CD4-positive, alpha-beta memory T cell (primary cell): ENCODE results near the gene SSBP2. TPM values are rescaled to one million over a fixed set of nuclear protein-coding genes. Genes with fewer than 3 reads are reported as not detected.

ENCODE experiments used
- CTCF ChIA-PET: fragments of 350-600 bp; sonication (Branson Sonifier 250); formaldehyde crosslinking; loops from one replicate; lab custom pipeline; 2021; ENCODE audit warnings: inconsistent platforms; ENCODE audit not compliant: partially characterized antibody; lab: Charles Lee
- POLR2A ChIA-PET: fragments of 350-600 bp; sonication (Branson Sonifier 250); formaldehyde crosslinking; loops from one replicate; lab custom pipeline; 2021; ENCODE audit not compliant: partially characterized antibody; lab: Charles Lee
- DNase-seq, 5 donors: peaks; one replicate each; pipeline versions ENCODE4 v3.0.0 to v3.0.0-alpha.2; 2020 to 2022; ENCODE audit warnings: mixed read lengths in 1 of 5
- H3K27ac ChIP-seq: one replicate; pipeline ENCODE4 v1.7.0; 2013; ENCODE audit warnings: low read depth, low read length
- H3K27me3 ChIP-seq: 2 replicates; pipeline ENCODE4 v1.7.0; 2013; ENCODE audit warnings: mild to moderate bottlenecking, low read length, moderate library complexity; ENCODE audit not compliant: insufficient read depth
- H3K36me3 ChIP-seq: 2 replicates; pipeline ENCODE4 v1.7.0; 2013; ENCODE audit warnings: mild to moderate bottlenecking, low read length, moderate library complexity; ENCODE audit not compliant: insufficient read depth
- H3K4me1 ChIP-seq: 2 replicates; pipeline ENCODE4 v1.7.0; 2013; ENCODE audit warnings: mild to moderate bottlenecking, low read length, moderate library complexity; ENCODE audit not compliant: insufficient read depth
- H3K4me3 ChIP-seq, 2 donors: one replicate each; pipeline ENCODE4 v1.7.0; 2013; ENCODE audit warnings: low read length in 2 of 2, mild to moderate bottlenecking in 1 of 2
- H3K9me3 ChIP-seq, 2 donors: one replicate each; pipeline ENCODE4 v1.7.0; 2013; ENCODE audit warnings: low read length in 2 of 2, control low read depth in 1 of 2; ENCODE audit not compliant: control insufficient read depth in 1 of 2
- H3K27ac Mint-ChIP-seq, 7 donors: one replicate each; pipeline ENCODE4 v1.8.0; 2020 to 2021; ENCODE audit warnings: mixed read lengths in 7 of 7, mild to moderate bottlenecking in 6 of 7, inconsistent platforms in 3 of 7, moderate library complexity in 3 of 7
- H3K27me3 Mint-ChIP-seq, 2 donors: one replicate each; pipeline ENCODE4 v1.8.0; 2020 to 2021; ENCODE audit warnings: mixed read lengths in 2 of 2
- H3K36me3 Mint-ChIP-seq, 2 donors: one replicate each; pipeline ENCODE4 v1.8.0; 2020 to 2021; ENCODE audit warnings: mixed read lengths in 2 of 2, inconsistent platforms in 1 of 2, mild to moderate bottlenecking in 1 of 2
- H3K4me1 Mint-ChIP-seq, 4 donors: one replicate each; pipeline ENCODE4 v1.8.0; 2020 to 2021; ENCODE audit warnings: mixed read lengths in 4 of 4, mild to moderate bottlenecking in 1 of 4
- H3K4me3 Mint-ChIP-seq, 8 donors: one replicate each; pipeline ENCODE4 v1.8.0; 2020 to 2021; ENCODE audit warnings: mixed read lengths in 8 of 8, mild to moderate bottlenecking in 7 of 8, moderate library complexity in 6 of 8, inconsistent platforms in 3 of 8
- H3K9me3 Mint-ChIP-seq, 8 donors: one replicate each; pipeline ENCODE4 v1.8.0; 2020 to 2021; ENCODE audit warnings: mixed read lengths in 8 of 8, mild to moderate bottlenecking in 5 of 8, inconsistent platforms in 3 of 8, moderate library complexity in 1 of 8
- intact Hi-C: fragments of 100-400 bp; cut with micrococcal nuclease; formaldehyde crosslinking; loops from one replicate; pipeline ENCODE4 v1.15.1; 2023
- polyA plus RNA-seq, 2 donors: library from polyadenylated mRNA; unstranded; fragments of 300-500 nt; fragmentation: Illumina TruSeq; gene quantifications; one replicate each; pipeline ENCODE4 v1.2.3, GENCODE V29; 2021
- total RNA-seq, 2 experiments: library from RNA; stranded (reverse); gene quantifications; one replicate each; pipeline ENCODE4 v1.2.3, GENCODE V29; 2021

The SSBP2 gene
- total and polyA plus RNA-seq, 4 experiments from 2014 or later, result 46.4 to 91.7 (median 58.9) TPM

DNA sequence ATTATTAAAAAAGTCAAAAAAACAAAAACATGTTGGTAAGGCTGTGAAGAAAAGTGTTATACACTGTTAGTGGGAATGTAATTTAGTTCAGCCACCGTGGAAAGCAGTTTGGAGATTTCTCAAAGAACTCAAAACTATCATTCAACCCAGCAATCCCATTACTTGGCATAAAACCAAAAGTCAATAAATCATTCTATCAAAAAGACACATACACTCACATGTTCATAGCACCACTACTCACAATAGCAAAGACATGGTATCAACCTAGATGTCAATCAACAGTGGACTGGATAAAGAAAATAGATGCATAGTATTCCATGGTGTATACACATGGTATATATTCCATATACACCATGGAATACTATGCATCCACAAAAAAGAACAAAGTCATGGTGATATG, 208.7 kb downstream of the SSBP2 start:
- Histone ChIP-seq H3K27me3 (no peaks in the 10 kb centered on the region), H3K4me1 (peaks cover 22% of the 10 kb centered on the region), H3K27ac (no peak overlapping the region), H3K9me3 (no peaks in the 10 kb centered on the region), H3K36me3 (no peaks in the 10 kb centered on the region), H3K4me3 (no peak overlapping the region)
- peaks cover 0 to 16% (median 0%) of the 10 kb centered on the region in 8 donors for H3K9me3 Mint-ChIP-seq
- ChIA-PET POLR2A (no interaction called here), CTCF (no interaction called here)
- intact Hi-C loops, result no loop called here
- H3K4me3 Mint-ChIP-seq, result no peak overlapping the region
- H3K36me3 Mint-ChIP-seq, result peaks cover 1 to 26% of the 10 kb centered on the region in 2 donors
- DNase-seq, result no peak
- H3K27ac Mint-ChIP-seq, result peak overlapping the region in 1 of 7 donors; percentile 48
- H3K27me3 Mint-ChIP-seq, result no peaks in the 10 kb centered on the region
- peaks cover 31 to 45% (median 37%) of the 10 kb centered on the region in 4 donors for H3K4me1 Mint-ChIP-seq

- H3K4me1 ChIP-seq, result peaks cover 37% of the 10 kb centered on the region
- CTCF ChIA-PET, result interaction anchor here (0.6 to 2.0 kb wide), 3 partner anchors 10 to 627 kb away, joined by 3 to 9 read pairs (median 4); no protein-coding TSS in a partner anchor
- Mint-ChIP-seq H3K9me3 (peaks cover 0 to 13% (median 0%) of the 10 kb centered on the region in 8 donors), H3K27me3 (no peaks in the 10 kb centered on the region), H3K4me1 (peaks cover 46 to 71% (median 57%) of the 10 kb centered on the region in 4 donors), H3K4me3 (peak overlapping the region; percentile 13 to 77 (median 42)), H3K27ac (peak overlapping the region; percentile 54 to 93 (median 84)), H3K36me3 (peaks cover 1 to 27% of the 10 kb centered on the region in 2 donors)
- no peak overlapping the region for H3K4me3 ChIP-seq
- intact Hi-C loops, result no loop called here
- DNase-seq, result peak in 4 of 5 donors; percentile 28 to 58 (median 46)
- POLR2A ChIA-PET, result interaction anchor here (0.6 to 2.0 kb wide), 3 partner anchors 21 to 236 kb away, joined by 3 to 9 read pairs (median 3); partner anchors contain the start of gene SSBP2
- peak overlapping the region; percentile 24 for H3K27ac ChIP-seq
- H3K36me3 ChIP-seq, result no peaks in the 10 kb centered on the region
- no peaks in the 10 kb centered on the region for H3K27me3 ChIP-seq
- H3K9me3 ChIP-seq, result no peaks in the 10 kb centered on the region
Measured at GRCh38 chr5:81537905-81538547, 212.9 kb downstream of the SSBP2 start.

DNA sequence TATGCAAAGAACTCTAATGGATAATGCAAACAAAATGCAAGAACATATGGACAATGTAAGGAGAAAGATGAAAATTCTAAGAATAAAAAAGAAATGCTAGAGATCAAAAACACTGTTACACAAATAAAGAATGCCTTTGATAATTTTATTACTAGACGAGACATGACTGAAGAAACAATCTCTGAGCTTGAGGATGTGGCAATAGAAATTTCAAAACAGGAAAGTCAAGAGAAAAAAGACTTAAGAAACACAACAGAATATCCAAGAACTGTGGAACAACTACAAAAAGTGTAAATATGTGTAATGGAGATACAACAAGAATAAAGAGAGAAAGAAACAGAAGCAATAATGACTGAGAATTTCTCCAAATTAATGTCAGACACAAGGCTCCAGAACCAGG, 216.5 kb downstream of the SSBP2 start:
- CTCF ChIA-PET, result no interaction called here
- Histone ChIP-seq H3K27ac (no peak overlapping the region), H3K4me3 (no peak overlapping the region), H3K9me3 (no peaks in the 10 kb centered on the region), H3K27me3 (no peaks in the 10 kb centered on the region), H3K36me3 (no peaks in the 10 kb centered on the region), H3K4me1 (peaks cover 33% of the 10 kb centered on the region)
- Mint-ChIP-seq H3K27me3 (no peaks in the 10 kb centered on the region), H3K9me3 (peaks cover 0 to 6% (median 0%) of the 10 kb centered on the region in 8 donors), H3K36me3 (peaks cover 0 to 21% of the 10 kb centered on the region in 2 donors), H3K4me1 (peaks cover 42 to 58% (median 49%) of the 10 kb centered on the region in 4 donors), H3K4me3 (peak overlapping the region in 3 of 8 donors; percentile 17 to 41 (median 40)), H3K27ac (peak overlapping the region in 6 of 7 donors; percentile 15 to 66 (median 57))
- POLR2A ChIA-PET, result no interaction called here
- intact Hi-C loops, result no loop called here
- no peak for DNase-seq

DNA sequence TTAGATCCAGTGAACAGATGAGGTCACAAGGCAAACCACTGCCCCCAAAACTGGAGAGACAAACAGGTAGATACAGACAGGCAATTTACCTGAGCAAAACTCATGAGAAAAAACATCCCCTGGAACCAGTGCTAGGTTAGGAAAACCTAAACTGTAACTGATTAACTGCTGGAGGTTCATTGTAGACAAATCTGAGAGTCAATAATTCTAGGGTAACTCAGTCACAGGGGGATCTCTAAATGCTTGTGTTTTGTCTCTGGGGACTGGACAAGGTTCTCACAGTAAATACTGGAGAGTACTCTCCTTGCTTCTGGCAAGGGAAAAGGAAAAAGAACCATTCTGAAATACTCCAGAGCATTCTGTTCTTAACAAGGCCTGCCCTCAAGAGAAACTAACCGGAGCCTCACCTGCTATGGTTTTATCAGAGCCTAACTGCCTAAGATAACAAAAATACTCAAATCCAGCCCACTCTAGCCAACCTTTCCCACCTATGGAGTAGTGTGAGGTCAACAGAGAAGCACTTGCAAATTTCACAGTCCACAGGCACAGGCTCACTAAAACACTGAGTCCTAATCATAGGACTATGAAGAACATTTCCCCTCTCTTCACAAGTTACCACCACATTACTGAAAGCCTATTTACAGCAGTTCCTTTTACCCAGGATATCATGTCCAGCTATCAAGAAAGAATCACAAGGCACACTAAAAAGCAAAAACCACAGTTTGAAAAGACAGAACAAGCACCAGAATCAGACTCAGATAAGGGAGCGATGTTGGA, 217.1 kb downstream of the SSBP2 start:
- CTCF ChIA-PET, result no interaction called here
- POLR2A ChIA-PET, result no interaction called here
- DNase-seq, result no peak
- Histone ChIP-seq H3K27me3 (no peaks in the 10 kb centered on the region), H3K4me3 (no peak overlapping the region), H3K9me3 (no peaks in the 10 kb centered on the region), H3K4me1 (peaks cover 30% of the 10 kb centered on the region), H3K36me3 (no peaks in the 10 kb centered on the region), H3K27ac (no peak overlapping the region)
- H3K27me3 Mint-ChIP-seq, result no peaks in the 10 kb centered on the region
- H3K4me3 Mint-ChIP-seq, result peak overlapping the region in 3 of 8 donors; percentile 17 to 41 (median 40)
- peaks cover 0 to 2% (median 0%) of the 10 kb centered on the region in 8 donors for H3K9me3 Mint-ChIP-seq
- peak overlapping the region in 5 of 7 donors; percentile 13 to 66 (median 49) for H3K27ac Mint-ChIP-seq
- intact Hi-C loops, result no loop called here
- peaks cover 0 to 23% of the 10 kb centered on the region in 2 donors for H3K36me3 Mint-ChIP-seq
- H3K4me1 Mint-ChIP-seq, result peaks cover 36 to 52% (median 45%) of the 10 kb centered on the region in 4 donors

DNA sequence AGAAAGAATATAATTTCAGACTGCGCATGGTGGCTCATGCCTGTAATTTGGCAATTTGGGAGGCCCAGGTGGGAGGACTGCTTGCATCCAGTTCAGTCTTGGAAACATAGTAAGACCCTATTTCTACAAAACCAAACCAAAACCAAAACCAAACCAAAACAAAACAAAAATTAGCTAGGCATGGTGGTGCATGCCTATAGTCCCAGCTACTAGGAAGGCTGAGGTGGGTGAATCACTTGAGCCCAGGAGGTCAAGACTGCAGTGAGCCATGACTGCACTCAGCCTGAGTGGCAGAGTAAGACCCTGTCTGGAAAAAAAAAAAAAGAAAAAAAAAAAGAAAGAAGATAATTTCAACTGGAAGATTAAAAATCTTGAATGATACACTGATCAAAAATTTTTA, 220.0 kb downstream of the SSBP2 start:
- peaks cover 21 to 24% (median 23%) of the 10 kb centered on the region in 4 donors for H3K4me1 Mint-ChIP-seq
- intact Hi-C loops, result no loop called here
- no peak overlapping the region for H3K27ac Mint-ChIP-seq
- POLR2A ChIA-PET, result no interaction called here
- peaks cover 0 to 1% (median 0%) of the 10 kb centered on the region in 8 donors for H3K9me3 Mint-ChIP-seq
- no peak overlapping the region for H3K4me3 Mint-ChIP-seq
- H3K27me3 ChIP-seq, result no peaks in the 10 kb centered on the region
- no peaks in the 10 kb centered on the region for H3K9me3 ChIP-seq
- H3K4me3 ChIP-seq, result no peak overlapping the region
- CTCF ChIA-PET, result no interaction called here
- H3K27me3 Mint-ChIP-seq, result no peaks in the 10 kb centered on the region
- no peaks in the 10 kb centered on the region for H3K36me3 ChIP-seq
- H3K4me1 ChIP-seq, result peaks cover 9% of the 10 kb centered on the region
- no peak overlapping the region for H3K27ac ChIP-seq
- no peak for DNase-seq
- peaks cover 0 to 26% of the 10 kb centered on the region in 2 donors for H3K36me3 Mint-ChIP-seq

DNA sequence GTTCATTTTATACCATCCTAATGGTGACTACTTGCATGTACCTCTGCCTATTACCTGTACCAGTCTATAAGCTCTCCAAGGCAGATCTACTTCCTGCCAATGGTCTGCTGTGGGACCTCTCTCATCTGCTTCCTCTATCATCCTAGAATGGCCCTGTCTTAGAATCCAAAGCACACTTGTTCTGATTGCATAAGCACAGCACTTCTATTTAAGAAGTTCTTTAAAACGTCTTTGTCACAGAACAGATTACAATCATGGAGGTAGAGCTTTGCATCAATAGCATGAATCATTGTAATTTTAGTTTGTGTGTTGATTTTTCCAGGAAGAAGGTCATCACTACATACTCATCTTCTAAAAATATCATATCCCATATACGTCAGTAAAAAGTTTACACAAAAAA, 225.2 kb downstream of the SSBP2 start:
- Mint-ChIP-seq H3K9me3 (peaks cover 0 to 1% (median 0%) of the 10 kb centered on the region in 8 donors), H3K4me1 (peaks cover 4 to 7% (median 5%) of the 10 kb centered on the region in 4 donors), H3K4me3 (no peak overlapping the region), H3K27me3 (no peaks in the 10 kb centered on the region), H3K36me3 (peaks cover 0 to 12% of the 10 kb centered on the region in 2 donors), H3K27ac (peak overlapping the region in 1 of 7 donors; percentile 6)
- ChIA-PET CTCF (no interaction called here), POLR2A (no interaction called here)
- Histone ChIP-seq H3K36me3 (no peaks in the 10 kb centered on the region), H3K27ac (no peak overlapping the region), H3K4me3 (no peak overlapping the region), H3K27me3 (no peaks in the 10 kb centered on the region), H3K4me1 (no peaks in the 10 kb centered on the region), H3K9me3 (no peaks in the 10 kb centered on the region)
- DNase-seq, result no peak
- intact Hi-C loops, result no loop called here

GRCh38 chr5:81524015-81524414, 226.9 kb downstream of the SSBP2 start:
- Mint-ChIP-seq H3K36me3 (peaks cover 0 to 3% of the 10 kb centered on the region in 2 donors), H3K27ac (no peak overlapping the region), H3K4me3 (no peak overlapping the region), H3K27me3 (no peaks in the 10 kb centered on the region), H3K9me3 (no peaks in the 10 kb centered on the region), H3K4me1 (peaks cover 0 to 4% (median under 1%) of the 10 kb centered on the region in 4 donors)
- no peaks in the 10 kb centered on the region for H3K4me1 ChIP-seq
- no peaks in the 10 kb centered on the region for H3K36me3 ChIP-seq
- no peak overlapping the region for H3K27ac ChIP-seq
- ChIA-PET POLR2A (no interaction called here), CTCF (interaction anchor here (0.7 to 0.9 kb wide), 3 partner anchors 10 to 314 kb away, joined by 3 read pairs; no protein-coding TSS in a partner anchor)
- H3K9me3 ChIP-seq, result no peaks in the 10 kb centered on the region
- no peak for DNase-seq
- no peaks in the 10 kb centered on the region for H3K27me3 ChIP-seq
- H3K4me3 ChIP-seq, result no peak overlapping the region
- intact Hi-C loops, result no loop called here
